ENCODE measurements around the gene HOXD9.

The HOXD9 gene

GRCh38 chr2:176128982-176129796 lies 6.7 kb downstream of the HOXD9 start, which contains the start of gene HOXD8:
HOXD8 (plus strand) TSS chr2:176129705; CDS start chr2:176130367, 662 bp downstream.
- Histone ChIP-seq H3K27ac (ENCODE audit: low read length) (no peak within 1 kb of the TSS), H3K27me3 (ENCODE audit: low read depth, low read length) (no peaks in the 10 kb centered on the region), H3K36me3 (replicated peaks; ENCODE audit: low read depth, low read length) (no peaks in the 10 kb centered on the region), H4K20me1 (ENCODE audit: insufficient read depth, low read length) (no peaks in the 10 kb centered on the region), H2AFZ (ENCODE audit: low read depth, low read length) (no peak within 1 kb of the TSS), H3K4me3 (ENCODE audit: low read length) (no peak within 1 kb of the TSS), H3K9me3 (ENCODE audit: insufficient read depth, low read length) (no peaks in the 10 kb centered on the region), H3K4me2 (ENCODE audit: low read length) (no peak within 1 kb of the TSS), H3K79me2 (ENCODE audit: low read length) (no peaks in the 10 kb centered on the region), H3K9ac (ENCODE audit: low read length) (no peak within 1 kb of the TSS), H3K4me1 (ENCODE audit: low read length) (no peaks in the 10 kb centered on the region)
- no peak for TF ChIP-seq EZH2phosphoT487 (IDR thresholded peaks at IDR 0.05; ENCODE audit: low read depth)
- TF ChIP-seq, protein P1, sequence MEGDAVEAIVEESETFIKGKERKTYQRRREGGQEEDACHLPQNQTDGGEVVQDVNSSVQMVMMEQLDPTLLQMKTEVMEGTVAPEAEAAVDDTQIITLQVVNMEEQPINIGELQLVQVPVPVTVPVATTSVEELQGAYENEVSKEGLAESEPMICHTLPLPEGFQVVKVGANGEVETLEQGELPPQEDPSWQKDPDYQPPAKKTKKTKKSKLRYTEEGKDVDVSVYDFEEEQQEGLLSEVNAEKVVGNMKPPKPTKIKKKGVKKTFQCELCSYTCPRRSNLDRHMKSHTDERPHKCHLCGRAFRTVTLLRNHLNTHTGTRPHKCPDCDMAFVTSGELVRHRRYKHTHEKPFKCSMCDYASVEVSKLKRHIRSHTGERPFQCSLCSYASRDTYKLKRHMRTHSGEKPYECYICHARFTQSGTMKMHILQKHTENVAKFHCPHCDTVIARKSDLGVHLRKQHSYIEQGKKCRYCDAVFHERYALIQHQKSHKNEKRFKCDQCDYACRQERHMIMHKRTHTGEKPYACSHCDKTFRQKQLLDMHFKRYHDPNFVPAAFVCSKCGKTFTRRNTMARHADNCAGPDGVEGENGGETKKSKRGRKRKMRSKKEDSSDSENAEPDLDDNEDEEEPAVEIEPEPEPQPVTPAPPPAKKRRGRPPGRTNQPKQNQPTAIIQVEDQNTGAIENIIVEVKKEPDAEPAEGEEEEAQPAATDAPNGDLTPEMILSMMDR (IDR thresholded peaks at IDR 0.05; ENCODE audit: low read depth, low read length) = no peak

- no peak overlapping the region for H3K4me3 ChIP-seq (ENCODE audit: low read length)
- H3K4me1 ChIP-seq (ENCODE audit: low read length) = no peaks in the 10 kb centered on the region
- H4K20me1 ChIP-seq (ENCODE audit: insufficient read depth, low read length) = no peaks in the 10 kb centered on the region
- H3K4me2 ChIP-seq (ENCODE audit: low read length) = no peak overlapping the region
- no peaks in the 10 kb centered on the region for H3K36me3 ChIP-seq (replicated peaks; ENCODE audit: low read depth, low read length)
- H3K9ac ChIP-seq (ENCODE audit: low read length) = no peak overlapping the region
- H3K79me2 ChIP-seq (ENCODE audit: low read length) = no peaks in the 10 kb centered on the region
- H3K27me3 ChIP-seq (ENCODE audit: low read depth, low read length) = no peaks in the 10 kb centered on the region
- no peaks in the 10 kb centered on the region for H3K9me3 ChIP-seq (ENCODE audit: insufficient read depth, low read length)
- H3K27ac ChIP-seq (ENCODE audit: low read length) = no peak overlapping the region
- TF ChIP-seq EZH2phosphoT487 (IDR thresholded peaks at IDR 0.05; ENCODE audit: low read depth) = no peak
- TF ChIP-seq, protein P1 (IDR thresholded peaks at IDR 0.05; ENCODE audit: low read depth, low read length) = no peak
- H2AFZ ChIP-seq (ENCODE audit: low read depth, low read length) = no peak overlapping the region
Observed at GRCh38 chr2:176129813-176130146, 7.3 kb downstream of the HOXD9 start.

DNA sequence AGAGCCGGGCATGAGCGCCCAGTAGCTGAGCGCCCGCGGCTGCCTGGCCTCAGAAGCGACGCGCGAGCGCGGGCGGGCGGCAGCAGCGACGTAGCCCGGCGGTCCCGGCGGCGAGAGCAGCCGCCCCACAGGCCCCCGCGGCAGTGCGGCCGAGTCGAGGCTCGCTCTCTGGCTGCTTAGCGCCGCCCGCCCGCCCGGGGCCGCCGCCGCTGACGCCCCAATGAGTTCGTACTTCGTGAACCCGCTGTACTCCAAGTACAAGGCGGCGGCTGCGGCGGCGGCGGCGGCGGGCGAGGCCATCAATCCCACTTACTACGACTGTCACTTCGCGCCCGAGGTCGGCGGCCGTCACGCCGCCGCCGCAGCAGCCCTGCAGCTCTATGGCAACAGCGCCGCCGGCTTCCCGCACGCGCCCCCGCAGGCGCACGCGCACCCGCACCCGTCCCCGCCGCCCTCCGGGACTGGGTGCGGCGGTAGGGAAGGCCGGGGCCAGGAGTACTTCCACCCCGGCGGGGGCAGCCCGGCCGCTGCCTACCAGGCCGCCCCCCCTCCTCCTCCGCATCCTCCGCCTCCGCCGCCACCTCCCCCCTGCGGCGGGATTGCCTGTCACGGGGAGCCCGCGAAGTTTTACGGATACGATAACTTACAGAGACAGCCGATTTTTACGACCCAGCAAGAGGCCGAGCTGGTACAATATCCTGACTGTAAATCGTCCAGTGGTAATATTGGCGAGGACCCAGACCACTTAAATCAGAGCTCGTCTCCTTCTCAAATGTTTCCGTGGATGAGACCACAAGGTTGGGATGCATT lies 7.8 kb downstream of the HOXD9 start:
- TF ChIP-seq, protein P1 (IDR thresholded peaks at IDR 0.05; ENCODE audit: low read depth, low read length) = no peak
- TF ChIP-seq EZH2phosphoT487 (IDR thresholded peaks at IDR 0.05; ENCODE audit: low read depth) = no peak
- Histone ChIP-seq H3K79me2 (ENCODE audit: low read length) (no peaks in the 10 kb centered on the region), H3K27ac (ENCODE audit: low read length) (no peak overlapping the region), H3K4me2 (ENCODE audit: low read length) (no peak overlapping the region), H3K36me3 (replicated peaks; ENCODE audit: low read depth, low read length) (no peaks in the 10 kb centered on the region), H2AFZ (ENCODE audit: low read depth, low read length) (no peak overlapping the region), H3K4me3 (ENCODE audit: low read length) (no peak overlapping the region), H3K9ac (ENCODE audit: low read length) (no peak overlapping the region), H3K27me3 (ENCODE audit: low read depth, low read length) (no peaks in the 10 kb centered on the region), H3K4me1 (ENCODE audit: low read length) (no peaks in the 10 kb centered on the region), H4K20me1 (ENCODE audit: insufficient read depth, low read length) (no peaks in the 10 kb centered on the region), H3K9me3 (ENCODE audit: insufficient read depth, low read length) (no peaks in the 10 kb centered on the region)
